HuH-7 (cell line): Measurements from ENCODE around the gene NEURL3.

Source experiments
- DNase-seq: peaks from one replicate; pipeline ENCODE4 v3.0.0; 2011; ENCODE audit warnings: low spot score

The NEURL3 gene

DNA sequence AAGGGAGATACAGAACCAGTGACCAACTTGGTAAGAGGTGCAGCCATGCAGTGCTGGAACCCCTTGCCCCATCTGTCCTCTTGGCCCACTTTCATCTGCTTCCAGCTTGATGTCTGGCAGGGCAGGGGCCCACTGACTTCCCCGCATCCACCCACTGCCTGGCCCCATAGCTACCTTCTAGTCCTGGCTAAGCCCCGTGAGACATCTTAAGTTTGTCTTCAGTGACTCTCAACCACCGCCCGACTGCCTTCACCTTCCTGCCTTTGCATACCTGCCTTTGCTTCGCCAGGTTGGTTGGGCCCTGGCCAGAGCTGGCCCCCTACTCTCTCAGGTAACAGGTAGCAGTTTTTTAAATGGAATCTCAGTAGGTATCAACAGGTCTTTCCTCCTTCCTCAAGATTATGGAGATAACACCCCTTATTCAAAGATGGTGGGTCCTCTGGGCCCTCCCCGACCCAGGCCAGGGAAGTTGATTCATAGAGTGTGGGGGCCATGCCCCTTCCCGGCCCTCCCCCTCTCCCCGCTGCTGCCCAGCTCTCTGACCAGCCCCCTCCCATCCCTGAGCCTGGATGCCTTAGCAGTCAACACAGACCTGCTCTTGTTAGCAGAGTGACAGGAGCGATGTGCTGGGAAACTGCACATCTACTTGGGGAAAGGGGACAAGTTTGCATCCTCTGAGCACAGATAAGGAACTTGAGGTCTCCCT lies 34.2 kb upstream of the NEURL3 start:
- no peak for DNase-seq

DNA sequence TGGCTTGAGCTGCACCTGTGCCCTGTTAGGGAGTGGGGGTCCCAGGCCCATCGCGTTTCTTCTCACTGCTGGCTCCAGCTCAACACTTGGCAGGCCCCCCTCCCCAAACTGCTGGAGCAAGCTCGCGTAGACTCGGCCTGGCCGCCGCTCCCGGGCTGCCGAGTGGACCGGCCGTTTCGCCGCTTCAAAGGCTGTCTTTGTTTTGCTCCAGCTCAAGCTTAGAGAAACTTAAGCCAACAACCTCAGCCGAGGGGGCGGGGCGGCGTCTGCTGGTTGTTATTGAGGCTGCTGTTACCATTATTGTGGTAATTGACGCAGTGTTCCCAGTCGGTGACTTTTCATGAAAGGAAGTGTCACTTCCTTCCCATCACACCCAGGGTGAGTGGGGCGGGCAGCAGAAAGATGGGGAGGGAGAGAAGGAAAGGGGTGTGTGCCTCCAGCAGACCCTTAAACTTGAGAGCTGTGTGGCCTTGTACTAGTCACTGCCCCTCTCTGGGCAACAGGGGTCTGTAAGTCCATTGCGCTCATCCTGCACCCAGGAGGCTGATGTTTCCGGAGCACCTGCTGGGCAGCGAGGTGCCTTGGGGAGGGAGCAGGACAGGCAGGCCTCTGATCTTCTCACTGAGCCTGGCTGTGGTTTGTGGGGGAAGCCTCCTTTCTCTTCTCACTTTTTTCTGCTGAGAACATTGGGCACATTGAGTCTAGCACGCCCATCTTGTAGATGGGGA lies 33.5 kb upstream of the NEURL3 start:
- no peak for DNase-seq

DNA sequence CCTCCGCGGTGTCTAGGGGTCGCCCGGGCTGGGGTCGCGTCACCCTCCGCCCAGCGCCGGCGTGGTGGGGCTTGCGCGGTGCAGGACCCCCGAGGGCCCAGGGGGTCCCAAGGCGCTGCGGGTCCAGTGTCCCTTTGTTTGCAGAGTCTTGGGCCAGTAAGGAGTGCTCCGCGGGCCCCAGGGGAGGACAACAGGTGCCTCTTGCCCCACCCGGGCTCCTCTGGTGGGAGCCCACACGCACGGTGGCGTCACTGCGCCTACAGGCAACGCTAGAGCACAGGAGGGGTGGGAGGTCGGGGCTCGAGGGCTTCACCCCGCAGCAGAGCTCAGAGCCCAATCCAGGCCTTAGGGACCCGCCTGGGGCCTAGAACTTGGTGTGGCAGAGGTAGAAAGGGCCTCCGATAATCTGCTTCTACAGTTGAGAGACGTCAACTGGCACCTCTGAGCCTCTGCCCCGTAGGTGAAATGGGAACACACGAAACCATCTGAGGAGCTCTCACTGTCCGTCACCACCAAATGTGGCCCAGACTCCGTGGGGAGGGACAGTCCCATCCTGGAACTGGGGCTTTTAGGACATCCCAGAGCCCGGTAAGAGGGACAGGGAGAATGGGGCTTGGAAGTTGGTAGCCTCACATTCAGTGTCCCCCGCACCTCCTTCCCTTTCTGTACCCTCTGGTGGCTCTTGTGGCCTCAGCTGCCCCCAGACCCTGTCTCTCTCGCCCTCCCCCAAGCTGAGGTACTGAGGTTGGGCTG lies 32.8 kb upstream of the NEURL3 start:
- no peak for DNase-seq

- peak; percentile 56 for DNase-seq
Observed at GRCh38 chr2:96537066-96537733, 32.0 kb upstream of the NEURL3 start.

DNA sequence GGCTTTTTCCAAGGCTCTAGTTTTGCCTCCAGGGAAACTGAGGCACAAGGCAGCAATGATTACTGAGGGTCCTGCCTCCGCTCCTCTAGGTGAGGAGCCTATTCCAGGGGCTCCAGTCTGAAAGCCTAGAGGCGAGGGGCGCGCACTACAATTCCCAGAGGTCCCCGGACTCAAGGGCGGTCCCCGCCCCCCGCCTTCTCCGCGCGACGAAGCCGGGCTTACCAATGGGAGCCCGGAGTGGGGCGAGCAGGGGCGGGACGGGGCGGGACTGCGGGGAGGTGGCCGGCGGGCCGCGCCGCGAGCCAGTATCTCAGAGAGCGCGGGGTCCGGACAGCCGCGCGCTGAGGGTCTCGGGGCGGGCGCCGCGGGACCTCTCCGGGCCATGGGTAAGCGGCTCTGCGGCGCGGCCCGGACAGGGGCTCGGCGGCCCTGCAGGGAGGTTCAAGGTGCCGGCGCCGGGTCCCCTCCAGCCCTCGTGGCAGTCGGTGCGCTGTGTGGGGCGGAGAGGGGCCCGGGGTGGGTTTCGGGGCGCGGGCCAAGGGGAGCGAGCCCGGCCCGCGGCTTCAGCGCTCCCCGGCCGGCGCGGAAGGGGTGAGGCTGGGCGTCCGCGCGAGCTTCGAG lies 31.4 kb upstream of the NEURL3 start, which contains the start of gene ARID5A:
TSS of gene ARID5A (plus strand) at position 308 of the 621 bp plus-strand sequence. CDS start at position 383, 75 bp downstream.
- peak; percentile 98 for DNase-seq

DNA sequence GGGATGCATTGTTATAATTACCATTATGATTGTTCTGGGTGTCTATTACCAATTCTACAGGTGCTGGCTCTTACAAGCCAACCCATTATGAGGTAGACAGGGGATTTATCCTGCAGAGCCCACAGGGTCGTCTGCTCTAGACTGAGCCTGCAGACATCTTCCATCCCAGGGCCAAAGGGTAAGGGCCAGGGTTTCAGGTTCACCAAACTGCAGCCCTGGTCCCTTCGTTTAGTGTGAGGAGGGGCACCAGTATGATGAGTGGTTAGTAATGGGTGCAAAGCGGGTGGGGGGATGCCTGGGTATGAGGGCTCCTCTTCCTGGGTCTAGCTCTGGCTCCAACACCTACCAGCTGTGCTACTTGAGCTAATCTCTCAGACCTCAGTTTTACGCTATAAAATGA lies 30.2 kb upstream of the NEURL3 start:
- no peak for DNase-seq

GRCh38 chr2:96534701-96535181 lies 29.6 kb upstream of the NEURL3 start:
- no peak for DNase-seq

- no peak for DNase-seq
Observed at GRCh38 chr2:96534141-96534540, 29.0 kb upstream of the NEURL3 start.

DNA sequence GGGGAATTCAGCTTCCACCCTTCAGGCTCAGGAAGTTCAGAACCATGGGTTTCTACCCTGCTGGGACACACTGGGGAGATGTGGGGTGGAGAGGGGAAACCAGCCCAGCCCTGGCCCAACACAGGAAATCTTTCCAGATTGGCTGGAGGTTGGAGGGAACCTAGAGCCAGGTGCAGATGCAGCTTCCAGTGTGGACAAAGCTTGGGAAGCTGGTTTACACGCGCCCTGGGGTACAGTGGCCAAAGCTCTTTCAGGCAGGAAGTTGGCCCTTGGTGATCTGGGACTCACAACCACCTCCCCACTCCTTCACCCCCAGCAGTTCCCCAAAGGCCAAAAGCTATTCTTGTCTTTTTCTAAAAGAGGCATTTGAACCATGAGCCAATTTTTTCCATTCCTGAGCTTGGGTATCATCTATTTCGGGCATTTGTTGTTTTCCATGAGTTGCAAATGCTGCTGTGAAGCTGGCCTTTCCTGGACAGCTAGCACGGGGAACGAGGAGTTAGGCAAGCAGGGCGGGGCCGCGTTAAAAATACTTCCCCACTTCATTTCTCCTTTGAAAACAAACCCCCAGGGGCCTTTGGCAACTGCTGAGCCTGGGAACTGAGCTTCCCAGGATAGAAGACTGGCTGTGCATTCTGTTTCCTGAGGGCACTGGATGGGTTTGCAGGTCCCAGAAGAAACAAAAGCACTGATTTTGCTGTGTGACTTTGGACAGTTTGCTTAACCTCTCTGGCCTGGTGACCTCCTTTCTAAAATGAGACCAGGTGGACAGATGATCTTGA lies 28.3 kb upstream of the NEURL3 start:
- peak; percentile 48 for DNase-seq

- DNase-seq: no peak
Observed at GRCh38 chr2:96532641-96533291, 27.6 kb upstream of the NEURL3 start.

- DNase-seq: peak; percentile 55
Observed at GRCh38 chr2:96531872-96532505, 26.8 kb upstream of the NEURL3 start.

- no peak for DNase-seq
Observed at GRCh38 chr2:96531366-96531765, 26.2 kb upstream of the NEURL3 start.

GRCh38 chr2:96530474-96531357 lies 25.6 kb upstream of the NEURL3 start:
- DNase-seq: no peak

GRCh38 chr2:96530144-96530430 lies 24.9 kb upstream of the NEURL3 start:
- DNase-seq: no peak

DNA sequence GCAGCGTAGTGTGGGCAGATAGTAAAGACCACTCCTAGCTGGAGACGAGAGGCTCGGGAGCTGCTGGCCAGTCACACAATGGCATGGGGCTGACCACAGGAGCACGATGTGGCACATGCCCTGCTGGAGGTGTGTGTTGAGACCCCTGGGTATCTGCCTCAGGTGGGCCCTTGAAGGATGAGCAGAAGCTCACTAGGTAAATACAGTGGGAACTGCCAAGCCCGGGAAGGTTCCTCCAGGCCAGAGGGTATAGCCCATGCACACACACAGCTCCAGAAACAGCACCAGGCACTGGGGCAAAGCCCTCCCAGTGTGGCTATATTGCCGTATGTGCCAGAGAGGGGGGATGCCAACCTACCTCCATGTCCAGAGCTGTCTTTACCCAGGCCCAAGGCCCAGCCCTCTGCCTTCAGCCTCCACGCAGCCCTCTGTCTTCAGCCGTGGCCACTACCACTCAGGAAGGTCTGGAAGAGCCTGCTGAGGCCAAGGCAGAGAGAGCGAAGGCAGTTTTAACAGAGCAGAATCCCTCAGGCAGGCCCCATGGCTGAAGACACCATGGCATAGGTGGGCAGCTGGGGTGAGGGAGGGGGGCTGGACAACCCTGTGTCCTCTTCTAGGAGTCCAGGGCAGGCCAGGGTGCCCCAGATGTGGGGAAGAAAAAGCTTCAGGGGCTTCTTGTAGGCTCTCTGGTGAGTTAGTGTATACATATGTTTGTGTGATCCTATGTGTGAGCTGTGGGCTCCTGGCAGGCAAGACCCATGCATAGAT lies 24.4 kb upstream of the NEURL3 start:
- no peak for DNase-seq

DNA sequence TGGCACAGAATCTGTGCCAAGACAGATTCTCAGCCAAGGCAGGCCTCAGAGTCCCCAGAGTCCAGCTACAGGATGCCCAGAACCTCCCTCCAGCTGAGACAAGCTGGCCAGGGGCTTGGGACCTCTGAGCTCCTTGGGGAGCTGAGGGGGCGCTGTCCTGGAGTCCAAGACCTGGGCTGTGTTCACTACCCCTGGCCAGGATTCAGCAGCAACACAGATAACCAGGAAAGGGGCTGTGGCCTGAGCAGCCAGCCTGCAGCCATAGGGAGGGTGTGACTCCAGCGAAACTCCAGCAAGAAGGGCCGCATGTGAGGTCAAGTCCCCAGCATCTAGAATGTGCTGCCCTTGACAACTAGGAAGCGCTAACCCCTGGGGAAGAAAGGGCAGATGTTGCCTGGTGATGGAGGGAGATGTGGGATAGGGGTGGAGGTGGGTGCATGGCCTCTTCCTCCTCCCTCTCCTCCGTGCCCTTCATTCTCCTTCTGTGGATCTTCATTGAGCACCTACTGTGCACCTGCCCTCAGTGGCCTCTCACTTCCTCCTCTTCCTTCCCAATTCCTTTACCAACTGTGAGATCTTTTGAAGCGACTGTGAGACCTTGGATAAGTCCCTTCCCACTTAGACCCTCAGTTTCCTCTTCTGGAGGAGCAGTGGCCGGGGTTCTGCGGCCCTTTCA lies 23.7 kb upstream of the NEURL3 start:
- no peak for DNase-seq

DNA sequence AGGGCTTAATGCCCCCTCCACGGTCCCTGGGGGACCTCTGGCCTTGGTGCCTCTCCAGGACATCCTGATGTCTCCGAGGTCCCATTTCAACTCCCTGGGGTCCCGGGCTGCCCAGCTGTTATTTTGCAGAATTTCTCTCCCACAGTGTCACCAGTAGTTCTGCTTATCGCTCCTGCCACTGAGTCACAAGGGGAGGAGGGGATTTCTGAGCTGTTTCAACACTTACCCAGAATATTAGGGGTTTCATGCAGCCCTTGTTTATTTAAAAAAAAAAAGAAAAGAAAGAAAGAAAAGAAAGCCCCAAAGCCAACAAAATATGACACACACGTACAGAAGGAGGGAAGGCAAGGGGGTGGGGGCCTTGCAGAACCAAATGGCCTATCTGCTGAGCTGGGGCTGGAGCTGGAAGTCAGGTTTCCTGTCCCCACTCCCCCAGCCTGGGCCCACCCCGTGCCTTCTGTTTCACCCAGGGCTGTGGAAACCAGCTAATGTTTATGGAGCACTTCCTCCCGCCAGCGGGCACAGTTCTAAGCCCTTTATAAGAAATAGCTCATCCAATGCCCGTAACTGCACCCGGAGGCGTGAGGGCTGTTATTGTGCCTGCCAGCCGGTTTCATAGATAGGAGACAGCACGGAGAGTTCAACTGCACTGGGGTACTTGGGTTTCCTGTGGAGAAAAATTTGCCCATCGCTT lies 23.0 kb upstream of the NEURL3 start:
- DNase-seq: no peak
